ENCODE measurements around the gene CCDC70. TPM values are rescaled to one million over a fixed set of nuclear protein-coding genes. Genes with fewer than 3 reads are reported as not detected.
A peak's percentile ranks its signal among the peaks of the same experiment; 100 is the strongest.

Gene CCDC70
- total and polyA plus RNA-seq, 8 donors, result not detected

GRCh38 chr13:51816604-51817249 lies 45.0 kb upstream of the CCDC70 start:
- 81 to 87% (median 87%) methylated on average over 19 of the region's 19 CpGs for WGBS, 5 donors
- intact Hi-C loops (cut with DNase I; ENCODE audit: low total_unique reads), result loop anchor here (10.0 kb wide), 1 partner anchor 308 kb away; the partner anchor contains the start of gene NEK5
- TF ChIP-seq POLR2A (IDR thresholded peaks at IDR 0.05), result no peak
- no peak for TF ChIP-seq EP300 (IDR thresholded peaks at IDR 0.05)
- no peaks in the 10 kb centered on the region for H3K27me3 ChIP-seq
- no peaks in the 10 kb centered on the region for H3K36me3 ChIP-seq
- no peak for DNase-seq
- H3K4me1 ChIP-seq, result peaks cover 7 to 34% (median 23%) of the 10 kb centered on the region in 4 donors
- no peak overlapping the region for H3K4me3 ChIP-seq
- H3K9me3 ChIP-seq, result no peaks in the 10 kb centered on the region
- H3K27ac ChIP-seq, result no peak overlapping the region

DNA sequence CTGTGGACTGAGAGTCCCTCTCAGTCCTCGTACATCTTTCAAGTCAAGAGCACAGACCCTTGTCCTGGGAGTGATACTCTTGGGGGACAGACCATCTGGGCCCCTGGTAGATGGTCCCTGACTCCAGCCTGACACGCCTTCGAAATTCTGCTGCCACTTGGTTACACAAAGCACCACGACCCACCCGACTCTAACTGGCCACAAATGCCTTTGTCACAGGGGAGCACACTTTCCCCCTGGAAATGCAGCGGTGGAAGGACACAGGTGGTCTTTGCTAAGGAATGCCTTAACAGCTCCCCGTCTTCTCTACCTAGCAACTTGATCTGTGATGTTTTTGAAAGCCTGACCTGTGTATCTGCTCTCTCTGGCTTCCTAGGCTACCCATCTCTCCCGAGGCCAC lies 44.1 kb upstream of the CCDC70 start:
- intact Hi-C loops (cut with DNase I; ENCODE audit: low total_unique reads), result loop anchor here (10.0 kb wide), 1 partner anchor 307 kb away; the partner anchor contains the start of gene NEK5
- Histone ChIP-seq H3K36me3 (no peaks in the 10 kb centered on the region), H3K27ac (no peak overlapping the region), H3K4me1 (peaks cover 7 to 44% (median 23%) of the 10 kb centered on the region in 4 donors), H3K9me3 (no peaks in the 10 kb centered on the region), H3K4me3 (no peak overlapping the region), H3K27me3 (no peaks in the 10 kb centered on the region)
- 84 to 89% (median 86%) methylated on average over 8 of the region's 8 CpGs for WGBS, 5 donors
- DNase-seq, result no peak
- no peak for TF ChIP-seq POLR2AphosphoS5 (IDR thresholded peaks at IDR 0.05)
- no peak for TF ChIP-seq EP300 (IDR thresholded peaks at IDR 0.05)
- no peak for TF ChIP-seq CTCF (IDR thresholded peaks at IDR 0.05)
- TF ChIP-seq POLR2A (IDR thresholded peaks at IDR 0.05), result no peak

DNA sequence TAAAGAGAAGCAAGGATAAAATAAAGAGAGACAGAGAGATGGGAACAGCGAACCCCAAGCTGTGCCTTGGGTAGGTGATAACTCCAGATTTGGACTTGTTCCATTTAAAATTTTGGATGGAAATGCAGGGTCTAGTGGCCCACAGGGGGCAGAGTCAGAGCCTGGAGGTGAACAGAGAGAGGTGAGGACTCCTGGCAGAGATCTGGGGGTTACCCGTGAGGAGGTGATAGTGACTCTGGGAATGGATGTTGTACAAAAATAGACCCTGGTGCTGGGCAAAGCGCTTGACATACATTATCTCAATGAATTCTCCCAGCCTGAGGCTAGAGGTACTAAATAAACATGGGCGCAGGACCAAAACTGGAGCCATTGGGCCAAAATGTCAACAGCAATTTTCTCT lies 43.5 kb upstream of the CCDC70 start:
- no peak for DNase-seq
- no peak overlapping the region for H3K4me3 ChIP-seq
- no peak overlapping the region for H3K27ac ChIP-seq
- no peak for TF ChIP-seq POLR2AphosphoS5 (IDR thresholded peaks at IDR 0.05)
- no peak for TF ChIP-seq POLR2A (IDR thresholded peaks at IDR 0.05)
- no peak for TF ChIP-seq EP300 (IDR thresholded peaks at IDR 0.05)
- no peak for TF ChIP-seq CTCF (IDR thresholded peaks at IDR 0.05)
- no peaks in the 10 kb centered on the region for H3K27me3 ChIP-seq
- H3K9me3 ChIP-seq, result no peaks in the 10 kb centered on the region
- H3K36me3 ChIP-seq, result no peaks in the 10 kb centered on the region
- peaks cover 7 to 49% (median 23%) of the 10 kb centered on the region in 4 donors for H3K4me1 ChIP-seq
- WGBS, 5 donors, result 66 to 84% (median 73%) methylated on average over 4 of the region's 4 CpGs
- intact Hi-C loops (cut with DNase I; ENCODE audit: low total_unique reads), result loop anchor here (10.0 kb wide), 1 partner anchor 307 kb away; the partner anchor contains the start of gene NEK5

DNA sequence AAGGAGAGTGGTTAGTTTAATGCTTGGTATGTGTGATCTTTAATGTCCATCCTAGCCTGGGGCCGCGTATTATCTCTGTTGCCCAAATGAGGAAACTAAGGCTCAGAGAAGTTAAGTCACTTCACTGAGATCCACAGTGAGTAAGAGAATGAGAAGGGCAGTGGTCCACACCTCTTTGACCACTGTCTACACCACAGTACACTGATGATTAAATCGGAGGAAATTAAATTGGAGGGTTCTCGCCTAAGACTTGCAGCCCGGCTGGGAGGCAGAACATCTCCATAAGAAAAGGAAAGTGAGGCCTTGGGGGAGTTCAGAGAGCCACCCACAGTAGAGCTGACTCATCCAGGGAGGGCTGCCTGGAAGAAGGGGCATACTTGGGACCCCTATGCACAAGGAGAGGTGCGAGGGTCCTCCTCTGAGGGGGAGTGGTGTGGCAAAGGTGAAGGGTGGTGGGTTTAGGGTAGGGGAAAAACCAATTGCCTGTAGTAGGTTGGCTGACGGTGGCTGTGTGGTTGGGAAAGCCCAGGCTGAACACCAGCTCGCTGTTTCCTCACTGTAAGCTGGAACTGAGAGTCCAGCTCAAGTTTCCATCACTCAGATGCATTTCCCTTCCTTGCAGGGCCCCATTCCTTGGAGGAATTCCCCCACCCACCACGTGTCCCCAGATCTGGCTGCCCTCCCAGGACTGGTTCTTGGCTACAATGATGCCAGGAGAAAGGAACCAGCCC lies 42.8 kb upstream of the CCDC70 start:
- no peaks in the 10 kb centered on the region for H3K9me3 ChIP-seq
- TF ChIP-seq EP300 (IDR thresholded peaks at IDR 0.05) (no peak), CTCF (IDR thresholded peaks at IDR 0.05) (no peak), POLR2A (IDR thresholded peaks at IDR 0.05) (no peak), POLR2AphosphoS5 (IDR thresholded peaks at IDR 0.05) (no peak)
- no peak overlapping the region for H3K4me3 ChIP-seq
- intact Hi-C loops (cut with DNase I; ENCODE audit: low total_unique reads), result loop anchor here (10.0 kb wide), 1 partner anchor 306 kb away; the partner anchor contains the start of gene NEK5
- no peaks in the 10 kb centered on the region for H3K36me3 ChIP-seq
- peaks cover 7 to 50% (median 23%) of the 10 kb centered on the region in 4 donors for H3K4me1 ChIP-seq
- no peaks in the 10 kb centered on the region for H3K27me3 ChIP-seq
- 56 to 69% (median 62%) methylated on average over 9 of the region's 9 CpGs for WGBS, 5 donors
- peak in 1 of 2 donors; percentile 53 for DNase-seq
- H3K27ac ChIP-seq, result peak overlapping the region in 1 of 5 donors; percentile 3
